HEK293 (cell line): ENCODE measurements around the gene ACTN4.

Source experiments
- GFI1B ChIP-seq: fragments of 450-650 bp; formaldehyde crosslinking; IDR thresholded peaks from 2 replicates; pipeline ENCODE4 v1.5.1; 2016; ENCODE audit warnings: missing biosample characterization, missing genetic modification characterization
- HOXA7 ChIP-seq: sonication (generic); formaldehyde crosslinking; IDR thresholded peaks from 2 replicates; pipeline ENCODE4 v1.8.1; 2022; ENCODE audit warnings: missing genetic modification reagents, borderline replicate concordance
- MYNN ChIP-seq: fragments of 450-650 bp; formaldehyde crosslinking; IDR thresholded peaks from 2 replicates; pipeline ENCODE4 v1.5.1; 2016; ENCODE audit warnings: missing biosample characterization, missing genetic modification characterization, borderline replicate concordance
- PRDM1 ChIP-seq: fragments of 450-650 bp; formaldehyde crosslinking; IDR thresholded peaks from 2 replicates; pipeline ENCODE4; 2016; ENCODE audit warnings: missing biosample characterization, missing genetic modification characterization
- SALL2 ChIP-seq: fragments of 450-650 bp; formaldehyde crosslinking; IDR thresholded peaks from 2 replicates; pipeline ENCODE4 v1.5.0; 2017; ENCODE audit warnings: missing biosample characterization, mild to moderate bottlenecking, missing genetic modification characterization, borderline replicate concordance
- WT1 ChIP-seq: fragments of 450-650 bp; formaldehyde crosslinking; IDR thresholded peaks from 2 replicates; pipeline ENCODE4 v1.5.1; 2016; ENCODE audit warnings: missing biosample characterization, missing genetic modification characterization
- ZBTB44 ChIP-seq: fragments of 450-650 bp; IDR thresholded peaks from 2 replicates; pipeline ENCODE4 v1.5.1; 2018; ENCODE audit warnings: missing biosample characterization, mild to moderate bottlenecking, missing genetic modification characterization
- ZBTB7A ChIP-seq: fragments of 450-650 bp; formaldehyde crosslinking; IDR thresholded peaks from 2 replicates; pipeline ENCODE4 v1.5.1; 2016; ENCODE audit warnings: low read depth, missing biosample characterization, missing genetic modification characterization
- ZFP3 ChIP-seq: fragments of 450-650 bp; formaldehyde crosslinking; IDR thresholded peaks from 2 replicates; pipeline ENCODE4 v1.5.1; 2016; ENCODE audit warnings: low read depth, missing biosample characterization, missing genetic modification characterization
- ZFP69B ChIP-seq: fragments of 450-650 bp; formaldehyde crosslinking; IDR thresholded peaks from 2 replicates; pipeline ENCODE4 v1.5.1; 2016; ENCODE audit warnings: missing biosample characterization, missing genetic modification characterization
- ZNF174 ChIP-seq: fragments of 450-650 bp; formaldehyde crosslinking; IDR thresholded peaks from 2 replicates; pipeline ENCODE4 v1.5.0; 2017; ENCODE audit warnings: missing biosample characterization, mild to moderate bottlenecking, missing genetic modification characterization
- ZNF184 ChIP-seq: fragments of 450-650 bp; IDR thresholded peaks from 2 replicates; pipeline ENCODE4 v1.5.1; 2018; ENCODE audit warnings: missing biosample characterization, mild to moderate bottlenecking, missing genetic modification characterization
- ZNF202 ChIP-seq: fragments of 450-650 bp; formaldehyde crosslinking; IDR thresholded peaks from 2 replicates; pipeline ENCODE4 v1.5.1; 2016; ENCODE audit warnings: missing biosample characterization, missing genetic modification characterization, borderline replicate concordance
- ZNF311 ChIP-seq: fragments of 450-650 bp; formaldehyde crosslinking; IDR thresholded peaks from 2 replicates; pipeline ENCODE4 v1.5.1; 2017; ENCODE audit warnings: missing biosample characterization, missing genetic modification characterization, borderline replicate concordance
- ZNF341 ChIP-seq: fragments of 450-650 bp; formaldehyde crosslinking; IDR thresholded peaks from 2 replicates; pipeline ENCODE4; 2016; ENCODE audit warnings: low read depth, missing biosample characterization, missing genetic modification characterization
- ZNF433 ChIP-seq: fragments of 450-650 bp; formaldehyde crosslinking; IDR thresholded peaks from 2 replicates; pipeline ENCODE4 v1.5.1; 2016; ENCODE audit warnings: missing biosample characterization, missing genetic modification characterization, low read depth
- ZNF48 ChIP-seq: fragments of 450-650 bp; formaldehyde crosslinking; IDR thresholded peaks from 2 replicates; pipeline ENCODE4 v1.5.1; 2016; ENCODE audit warnings: missing biosample characterization, missing genetic modification characterization
- ZNF560 ChIP-seq: fragments of 450-650 bp; formaldehyde crosslinking; IDR thresholded peaks from 2 replicates; pipeline ENCODE4 v1.5.1; 2017; ENCODE audit warnings: missing biosample characterization, missing genetic modification characterization, borderline replicate concordance
- ZNF645 ChIP-seq: fragments of 450-650 bp; formaldehyde crosslinking; IDR thresholded peaks from 2 replicates; pipeline ENCODE4; 2016; ENCODE audit warnings: missing biosample characterization, missing genetic modification characterization
- ZNF654 ChIP-seq: fragments of 450-650 bp; formaldehyde crosslinking; IDR thresholded peaks from 2 replicates; pipeline ENCODE4 v1.5.1; 2016; ENCODE audit warnings: low read depth, missing biosample characterization, missing genetic modification characterization
- ZNF664 ChIP-seq: fragments of 450-650 bp; formaldehyde crosslinking; IDR thresholded peaks from 2 replicates; pipeline ENCODE4 v1.5.1; 2016; ENCODE audit warnings: missing biosample characterization, missing genetic modification characterization
- ZNF670 ChIP-seq: fragments of 450-650 bp; formaldehyde crosslinking; IDR thresholded peaks from 2 replicates; pipeline ENCODE4 v1.5.1; 2016; ENCODE audit warnings: missing biosample characterization, missing genetic modification characterization, low read depth
- ZNF701 ChIP-seq: fragments of 450-650 bp; formaldehyde crosslinking; IDR thresholded peaks from 2 replicates; pipeline ENCODE4 v1.5.1; 2016; ENCODE audit warnings: missing biosample characterization, missing genetic modification characterization
- ZNF707 ChIP-seq: fragments of 450-650 bp; formaldehyde crosslinking; IDR thresholded peaks from 2 replicates; pipeline ENCODE4 v1.5.1; 2016; ENCODE audit warnings: missing biosample characterization, missing genetic modification characterization
- TF ChIP-seq, protein P1 (sequence below): fragments of 450-650 bp; formaldehyde crosslinking; IDR thresholded peaks from 2 replicates; pipeline ENCODE4 v1.5.1; 2017; ENCODE audit warnings: missing biosample characterization, missing genetic modification characterization
- TF ChIP-seq, protein P2 (sequence below): fragments of 450-650 bp; formaldehyde crosslinking; IDR thresholded peaks from 2 replicates; pipeline ENCODE4 v1.5.1; 2016; ENCODE audit warnings: missing biosample characterization, missing genetic modification characterization
- TF ChIP-seq, protein P3 (sequence below): fragments of 450-650 bp; formaldehyde crosslinking; IDR thresholded peaks from 2 replicates; pipeline ENCODE4 v1.5.1; 2016; ENCODE audit warnings: missing biosample characterization, missing genetic modification characterization
- TF ChIP-seq, protein P4 (sequence below): fragments of 450-650 bp; formaldehyde crosslinking; IDR thresholded peaks from 2 replicates; pipeline ENCODE4 v1.5.1; 2016; ENCODE audit warnings: missing biosample characterization, missing genetic modification characterization, borderline replicate concordance
- TF ChIP-seq, protein P5 (sequence below): fragments of 450-650 bp; formaldehyde crosslinking; IDR thresholded peaks from 2 replicates; pipeline ENCODE4 v1.5.1; 2016; ENCODE audit warnings: missing biosample characterization, missing genetic modification characterization

ACTN4 gene

DNA sequence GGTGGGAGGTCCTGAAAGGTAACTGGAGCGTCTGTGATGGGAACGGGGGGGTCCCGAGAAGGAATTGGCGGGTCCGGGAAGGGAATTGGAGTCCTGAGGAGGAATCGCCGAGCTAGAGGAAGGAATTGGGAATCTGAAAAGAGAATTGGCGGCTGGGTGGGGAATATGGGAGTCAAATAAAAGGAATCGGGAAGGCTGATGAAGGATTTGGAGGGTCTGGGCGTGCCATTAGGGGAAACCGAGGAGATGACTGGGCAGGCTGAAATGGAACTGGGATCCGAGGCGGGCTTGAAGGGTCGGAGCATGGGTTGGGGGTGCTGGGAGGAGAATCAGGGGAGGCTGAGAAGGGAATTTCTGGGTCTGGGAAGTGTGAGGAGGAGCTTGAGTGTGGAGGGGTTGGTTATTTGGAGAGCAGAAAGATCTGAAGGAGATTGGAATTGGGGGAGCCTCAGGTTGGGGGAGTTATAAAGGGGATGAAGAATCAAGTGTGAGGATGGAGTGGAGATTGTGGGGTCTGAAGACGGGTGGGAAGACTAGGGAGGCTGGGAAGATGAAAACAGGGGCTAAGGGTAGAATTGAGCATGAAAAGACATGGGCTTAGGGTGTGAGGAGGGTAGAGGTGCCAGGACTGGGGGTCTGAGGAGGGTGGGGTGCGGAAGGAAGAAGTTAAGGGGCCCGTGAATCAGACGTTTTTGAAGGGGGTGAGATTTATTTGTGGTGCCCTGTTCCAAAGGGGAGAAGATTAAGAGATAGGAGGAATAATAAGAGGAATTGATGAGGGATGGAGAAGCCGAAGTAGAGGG, 718 bp downstream of the ACTN4 start (continued):
- no peak for TF ChIP-seq ZBTB44
- no peak for TF ChIP-seq HOXA7 (CRISPR knock-in tag)
- no peak for TF ChIP-seq ZNF433 (tag by site-specific recombination)
- no peak for TF ChIP-seq ZNF707 (tag by site-specific recombination)
- TF ChIP-seq ZNF701 (tag by site-specific recombination): no peak
- TF ChIP-seq ZNF670 (tag by site-specific recombination): no peak
- TF ChIP-seq ZNF202 (tag by site-specific recombination): no peak
- 0 out of 2 replicates have a peak, but pooled peaks have one; percentile 12 for TF ChIP-seq ZNF654 (tag by site-specific recombination)
- TF ChIP-seq, protein P1, sequence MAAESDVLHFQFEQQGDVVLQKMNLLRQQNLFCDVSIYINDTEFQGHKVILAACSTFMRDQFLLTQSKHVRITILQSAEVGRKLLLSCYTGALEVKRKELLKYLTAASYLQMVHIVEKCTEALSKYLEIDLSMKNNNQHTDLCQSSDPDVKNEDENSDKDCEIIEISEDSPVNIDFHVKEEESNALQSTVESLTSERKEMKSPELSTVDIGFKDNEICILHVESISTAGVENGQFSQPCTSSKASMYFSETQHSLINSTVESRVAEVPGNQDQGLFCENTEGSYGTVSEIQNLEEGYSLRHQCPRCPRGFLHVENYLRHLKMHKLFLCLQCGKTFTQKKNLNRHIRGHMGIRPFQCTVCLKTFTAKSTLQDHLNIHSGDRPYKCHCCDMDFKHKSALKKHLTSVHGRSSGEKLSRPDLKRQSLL: no peak
- no peak; the same call in 1 of the 2 replicates for TF ChIP-seq SALL2 (tag by site-specific recombination)
- TF ChIP-seq WT1 (tag by site-specific recombination): no peak; the same call in 1 of the 2 replicates
- TF ChIP-seq ZNF560: no peak
- TF ChIP-seq ZNF184: no peak
- no peak for TF ChIP-seq ZNF174 (tag by site-specific recombination)
- TF ChIP-seq, protein P2, sequence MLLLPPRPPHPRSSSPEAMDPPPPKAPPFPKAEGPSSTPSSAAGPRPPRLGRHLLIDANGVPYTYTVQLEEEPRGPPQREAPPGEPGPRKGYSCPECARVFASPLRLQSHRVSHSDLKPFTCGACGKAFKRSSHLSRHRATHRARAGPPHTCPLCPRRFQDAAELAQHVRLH (tag by site-specific recombination): no peak; the same call in 1 of the 2 replicates
- TF ChIP-seq ZBTB7A (tag by site-specific recombination): peak; percentile 48
- no peak for TF ChIP-seq GFI1B
- TF ChIP-seq, protein P3, sequence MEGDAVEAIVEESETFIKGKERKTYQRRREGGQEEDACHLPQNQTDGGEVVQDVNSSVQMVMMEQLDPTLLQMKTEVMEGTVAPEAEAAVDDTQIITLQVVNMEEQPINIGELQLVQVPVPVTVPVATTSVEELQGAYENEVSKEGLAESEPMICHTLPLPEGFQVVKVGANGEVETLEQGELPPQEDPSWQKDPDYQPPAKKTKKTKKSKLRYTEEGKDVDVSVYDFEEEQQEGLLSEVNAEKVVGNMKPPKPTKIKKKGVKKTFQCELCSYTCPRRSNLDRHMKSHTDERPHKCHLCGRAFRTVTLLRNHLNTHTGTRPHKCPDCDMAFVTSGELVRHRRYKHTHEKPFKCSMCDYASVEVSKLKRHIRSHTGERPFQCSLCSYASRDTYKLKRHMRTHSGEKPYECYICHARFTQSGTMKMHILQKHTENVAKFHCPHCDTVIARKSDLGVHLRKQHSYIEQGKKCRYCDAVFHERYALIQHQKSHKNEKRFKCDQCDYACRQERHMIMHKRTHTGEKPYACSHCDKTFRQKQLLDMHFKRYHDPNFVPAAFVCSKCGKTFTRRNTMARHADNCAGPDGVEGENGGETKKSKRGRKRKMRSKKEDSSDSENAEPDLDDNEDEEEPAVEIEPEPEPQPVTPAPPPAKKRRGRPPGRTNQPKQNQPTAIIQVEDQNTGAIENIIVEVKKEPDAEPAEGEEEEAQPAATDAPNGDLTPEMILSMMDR: peak; percentile 5; the same call in 1 of the 2 replicates
- TF ChIP-seq PRDM1 (tag by site-specific recombination): no peak
- 0 out of 2 replicates have a peak, but pooled peaks have one; percentile 6 for TF ChIP-seq ZFP69B (tag by site-specific recombination)
- TF ChIP-seq ZNF664 (tag by site-specific recombination): no peak; the same call in 1 of the 2 replicates
- TF ChIP-seq ZNF48 (tag by site-specific recombination): no peak
- no peak for TF ChIP-seq ZNF341 (tag by site-specific recombination)
- TF ChIP-seq, protein P4, sequence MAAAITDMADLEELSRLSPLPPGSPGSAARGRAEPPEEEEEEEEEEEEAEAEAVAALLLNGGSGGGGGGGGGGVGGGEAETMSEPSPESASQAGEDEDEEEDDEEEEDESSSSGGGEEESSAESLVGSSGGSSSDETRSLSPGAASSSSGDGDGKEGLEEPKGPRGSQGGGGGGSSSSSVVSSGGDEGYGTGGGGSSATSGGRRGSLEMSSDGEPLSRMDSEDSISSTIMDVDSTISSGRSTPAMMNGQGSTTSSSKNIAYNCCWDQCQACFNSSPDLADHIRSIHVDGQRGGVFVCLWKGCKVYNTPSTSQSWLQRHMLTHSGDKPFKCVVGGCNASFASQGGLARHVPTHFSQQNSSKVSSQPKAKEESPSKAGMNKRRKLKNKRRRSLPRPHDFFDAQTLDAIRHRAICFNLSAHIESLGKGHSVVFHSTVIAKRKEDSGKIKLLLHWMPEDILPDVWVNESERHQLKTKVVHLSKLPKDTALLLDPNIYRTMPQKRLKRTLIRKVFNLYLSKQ: no peak
- no peak for TF ChIP-seq MYNN (tag by site-specific recombination)
- TF ChIP-seq ZNF645: 0 out of 2 replicates have a peak, but pooled peaks have one; percentile 16
- TF ChIP-seq ZNF311 (tag by site-specific recombination): no peak
- no peak for TF ChIP-seq ZFP3 (tag by site-specific recombination)
- TF ChIP-seq, protein P5, sequence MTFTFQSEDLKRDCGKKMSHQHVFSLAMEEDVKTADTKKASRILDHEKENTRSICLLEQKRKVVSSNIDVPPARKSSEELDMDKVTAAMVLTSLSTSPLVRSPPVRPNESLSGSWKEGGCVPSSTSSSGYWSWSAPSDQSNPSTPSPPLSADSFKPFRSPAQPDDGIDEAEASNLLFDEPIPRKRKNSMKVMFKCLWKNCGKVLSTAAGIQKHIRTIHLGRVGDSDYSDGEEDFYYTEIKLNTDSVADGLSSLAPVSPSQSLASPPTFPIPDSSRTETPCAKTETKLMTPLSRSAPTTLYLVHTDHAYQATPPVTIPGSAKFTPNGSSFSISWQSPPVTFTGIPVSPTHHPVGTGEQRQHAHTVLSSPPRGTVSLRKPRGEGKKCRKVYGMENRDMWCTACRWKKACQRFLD: no peak
